ENCODE measurements around the gene NABP1. TPM values are rescaled to one million over a fixed set of nuclear protein-coding genes. Genes with fewer than 3 reads are reported as not detected.
"Not testable (repeated sequence)": the region's sequence is repeated elsewhere in the genome, so short reads cannot be mapped to it uniquely, and the experiment has no call there.

Gene NABP1
- total RNA-seq: 33.0 and 36.7 TPM in 2 replicates

DNA sequence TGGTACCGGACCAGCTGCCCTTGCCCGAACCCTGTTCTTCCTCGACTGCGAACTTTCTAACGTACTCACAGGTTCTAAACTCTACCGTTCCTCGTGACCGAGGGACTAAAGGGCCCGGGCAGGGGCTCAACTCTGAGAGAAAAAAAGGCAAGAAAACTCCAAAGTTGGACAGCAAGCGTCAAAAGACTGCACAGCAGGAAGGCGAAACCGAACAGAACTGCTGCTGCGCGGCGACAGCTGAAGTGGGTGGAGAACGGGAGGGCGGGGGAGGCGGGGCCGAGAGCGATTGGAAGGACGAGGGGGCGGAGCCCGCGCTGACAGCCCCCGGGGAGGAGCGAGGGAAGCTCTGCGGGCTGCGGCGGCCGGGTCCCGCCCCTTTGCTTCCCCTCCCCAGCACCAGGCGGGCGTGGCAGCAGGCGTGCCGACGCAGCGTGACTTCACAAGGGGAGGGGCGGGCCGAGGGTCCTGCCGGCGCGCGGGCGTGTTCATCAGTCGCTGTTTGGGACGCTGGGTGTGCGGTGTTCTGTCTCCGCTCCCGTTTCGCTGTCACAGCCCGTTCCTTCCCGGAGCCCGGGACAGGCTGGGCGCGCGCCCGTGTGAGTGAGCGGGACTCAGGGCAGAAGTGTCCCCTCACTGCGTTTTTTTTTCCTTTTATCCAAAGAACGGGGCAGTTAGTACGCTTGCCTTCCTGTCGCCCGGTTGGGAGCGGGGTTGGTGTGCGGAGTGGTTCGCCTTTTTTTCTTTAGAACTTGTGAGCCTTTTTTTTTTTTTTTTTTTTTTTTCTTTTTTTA lies at the start of gene NABP1:
Gene NABP1, plus strand, starts transcription at position 491 of the 791 bp plus-strand sequence. CDS start 479 bp downstream, outside the sequence.
- no peak for DNase-seq (ENCODE audit: extremely low read depth, low read depth, low spot score)

- no peak for DNase-seq (ENCODE audit: extremely low read depth, low read depth, low spot score)
Observed at GRCh38 chr2:191629001-191629453, 48.9 kb upstream of the NABP1 start.

DNA sequence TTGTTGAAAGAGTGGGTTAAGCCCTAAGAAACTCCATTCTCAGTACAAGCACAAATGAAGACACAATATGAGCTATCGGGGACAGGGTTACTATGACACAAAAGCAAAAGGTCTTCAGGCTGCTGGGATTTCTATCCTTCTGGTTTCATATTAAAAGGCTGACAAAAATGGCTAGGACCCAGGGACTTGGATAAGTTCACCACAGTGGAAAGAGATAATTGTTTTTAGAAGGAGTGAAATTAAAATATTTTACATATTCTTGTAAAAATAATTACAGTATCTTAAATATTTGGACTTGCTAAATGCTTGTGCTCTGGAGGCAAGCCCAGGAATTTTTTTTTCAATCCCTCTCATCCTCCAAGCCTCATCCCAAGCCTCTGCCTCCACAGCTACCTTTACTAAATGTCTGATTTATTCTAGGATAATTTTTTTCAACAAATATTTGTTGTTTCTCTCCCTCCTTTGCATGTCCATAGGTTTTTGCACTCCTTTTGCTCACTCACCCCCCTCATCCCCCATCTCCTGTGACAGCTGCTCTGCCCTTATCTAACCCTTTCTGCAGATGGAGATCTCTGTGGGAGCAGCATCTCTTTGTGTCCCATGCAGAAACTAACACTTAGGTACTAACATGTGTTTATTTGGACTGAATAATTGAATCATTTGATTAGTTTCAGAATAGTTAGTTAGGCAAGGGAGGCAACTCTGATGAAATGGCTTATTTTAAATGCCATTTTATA lies 47.8 kb upstream of the NABP1 start:
- no peak for DNase-seq (ENCODE audit: extremely low read depth, low read depth, low spot score)

- no peak for DNase-seq (ENCODE audit: extremely low read depth, low read depth, low spot score)
Observed at GRCh38 chr2:191631754-191632153, 46.2 kb upstream of the NABP1 start.

- DNase-seq (ENCODE audit: extremely low read depth, low read depth, low spot score): no peak
Observed at GRCh38 chr2:191632426-191632825, 45.5 kb upstream of the NABP1 start.

GRCh38 chr2:191634791-191635190 lies 43.1 kb upstream of the NABP1 start:
- no peak for DNase-seq (ENCODE audit: extremely low read depth, low read depth, low spot score)

DNA sequence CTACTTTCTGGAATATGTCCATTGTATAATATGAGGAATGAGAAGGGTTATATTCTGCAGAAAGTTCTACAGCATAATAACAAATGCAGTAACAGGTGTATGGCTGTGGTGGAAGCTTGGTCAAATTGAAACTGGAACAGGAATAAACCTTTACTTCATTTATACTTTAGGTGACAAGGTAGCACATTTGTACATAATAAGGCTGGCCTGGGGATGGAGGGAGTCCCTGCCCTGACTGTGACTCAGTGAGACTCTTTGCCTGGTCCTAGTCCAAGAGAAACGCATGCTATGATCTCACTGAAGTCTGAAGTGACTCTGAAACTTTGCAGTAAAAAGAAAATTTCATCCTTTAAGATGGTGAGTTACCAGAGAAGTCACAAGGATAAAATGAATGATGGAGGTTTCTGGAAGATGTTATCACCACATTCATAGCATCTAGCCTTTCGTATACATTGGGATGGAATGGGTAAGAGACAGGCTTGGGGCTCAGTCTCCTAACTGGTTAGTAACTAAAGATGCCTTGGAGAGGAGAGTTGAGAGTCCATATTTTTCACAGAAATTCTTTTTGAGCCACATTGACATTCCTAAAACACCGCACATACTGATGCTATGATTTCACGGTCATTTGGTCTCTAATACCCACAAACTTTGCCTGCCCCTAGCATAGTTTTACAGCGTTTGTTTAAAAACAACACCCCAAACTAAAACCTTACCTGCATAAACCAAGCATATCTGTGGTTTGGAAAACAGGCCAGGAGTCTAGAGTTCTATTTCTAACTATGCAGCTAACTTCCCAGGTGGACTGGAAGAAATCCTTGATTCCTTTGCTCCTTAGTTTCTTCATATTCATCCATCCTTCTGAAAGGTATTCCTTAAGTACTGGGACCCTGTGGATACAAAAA lies 42.4 kb upstream of the NABP1 start:
- no peak for DNase-seq (ENCODE audit: extremely low read depth, low read depth, low spot score)

DNA sequence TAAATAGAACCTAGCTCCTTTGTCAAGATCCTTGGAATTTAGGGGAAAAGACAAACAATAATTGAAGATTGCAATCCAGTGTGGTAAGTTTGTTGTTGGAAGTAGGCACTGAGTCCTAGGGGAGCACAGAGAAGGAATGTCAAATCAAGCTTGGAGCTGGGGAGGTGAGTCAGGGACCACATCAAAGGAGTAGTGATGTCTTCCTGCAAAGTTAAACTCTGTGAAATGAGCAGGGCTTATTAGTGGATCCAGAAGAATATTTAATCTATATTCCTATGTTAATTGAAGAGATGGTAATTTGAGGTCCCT lies 41.7 kb upstream of the NABP1 start:
- no peak for DNase-seq (ENCODE audit: extremely low read depth, low read depth, low spot score)

GRCh38 chr2:191636586-191636985 lies 41.4 kb upstream of the NABP1 start:
- DNase-seq (ENCODE audit: extremely low read depth, low read depth, low spot score): no peak

DNA sequence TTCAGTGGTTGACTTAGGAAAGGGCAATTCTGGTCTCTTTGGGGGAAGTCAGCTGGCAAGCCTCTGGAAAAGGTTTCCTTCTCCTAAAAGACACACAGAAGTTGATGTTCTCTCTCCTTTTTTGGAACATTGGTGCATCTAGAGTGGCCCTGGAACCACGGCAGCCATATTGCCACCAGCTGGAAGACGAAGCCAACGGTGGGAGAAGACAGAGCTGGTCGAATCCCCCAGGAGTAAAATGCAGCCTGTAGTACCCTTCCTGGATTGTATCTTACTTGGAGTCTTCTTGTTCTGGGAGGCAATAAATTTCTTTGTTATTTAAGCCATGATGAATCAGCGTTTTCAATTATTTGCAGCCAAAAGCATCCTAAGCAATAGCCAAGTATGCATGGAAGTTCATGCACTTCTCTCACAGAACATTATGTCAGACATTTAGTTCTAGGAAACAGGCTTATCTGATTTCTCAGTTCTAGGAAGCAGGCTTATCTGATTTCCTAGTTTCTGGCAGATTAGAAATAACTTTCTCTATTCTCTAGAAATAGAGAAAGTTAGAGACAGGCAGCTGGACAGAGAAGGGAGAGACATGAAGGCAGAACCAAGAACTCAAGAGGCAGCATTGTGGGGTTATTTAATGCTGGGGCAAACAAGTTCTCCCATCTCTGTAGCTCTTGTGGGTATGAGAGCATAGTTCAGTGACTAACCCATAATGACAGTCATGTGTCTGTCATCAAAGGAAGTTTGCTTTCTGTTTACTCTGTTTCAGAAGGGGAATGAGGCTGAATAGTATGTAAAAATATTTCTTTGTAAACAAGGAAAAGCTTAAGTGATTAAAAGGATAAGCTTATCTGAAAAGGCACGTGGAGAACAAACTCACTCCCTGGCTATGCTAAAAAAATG lies 40.5 kb upstream of the NABP1 start:
- no peak for DNase-seq (ENCODE audit: extremely low read depth, low read depth, low spot score)

GRCh38 chr2:191638079-191638801 lies 39.7 kb upstream of the NABP1 start:
- DNase-seq (ENCODE audit: extremely low read depth, low read depth, low spot score): no peak

DNA sequence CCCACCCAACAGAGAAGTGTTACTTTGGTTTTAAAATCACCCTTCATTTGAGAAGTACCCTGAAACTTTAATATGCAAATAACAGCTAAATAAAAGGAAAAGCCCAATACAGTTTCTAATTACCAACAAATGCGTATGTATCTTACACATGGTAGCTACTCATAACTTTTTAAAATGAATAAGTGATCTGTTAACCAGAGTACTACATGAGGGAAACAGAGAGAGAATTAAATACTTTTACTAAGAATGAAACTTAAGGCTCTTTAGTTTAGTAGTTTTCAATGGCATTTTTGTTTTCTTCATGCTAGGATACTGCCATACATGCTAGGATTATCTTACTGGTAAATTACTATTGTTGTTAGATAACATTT lies 39.1 kb upstream of the NABP1 start:
- no peak for DNase-seq (ENCODE audit: extremely low read depth, low read depth, low spot score)

- no peak for DNase-seq (ENCODE audit: extremely low read depth, low read depth, low spot score)
Observed at GRCh38 chr2:191641609-191642008, 36.3 kb upstream of the NABP1 start.

DNA sequence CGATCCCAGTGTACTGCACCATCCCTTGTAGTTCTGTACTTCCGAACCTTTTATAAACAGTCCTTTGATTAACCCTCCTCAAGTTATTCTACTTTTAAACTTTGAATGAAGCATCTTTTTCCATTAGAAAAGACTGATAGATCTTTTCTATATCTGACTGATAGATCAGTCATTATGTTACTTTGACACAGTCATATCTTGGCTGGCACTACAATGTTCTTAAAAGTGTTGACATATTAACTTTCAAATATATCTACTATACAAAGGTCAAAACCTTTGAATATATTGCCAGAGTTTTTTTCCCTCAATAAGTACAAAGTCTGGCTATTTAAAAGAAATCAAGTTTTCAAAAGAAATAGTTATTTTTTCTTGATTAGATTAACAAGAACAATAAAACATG lies 35.4 kb upstream of the NABP1 start:
- no peak for DNase-seq (ENCODE audit: extremely low read depth, low read depth, low spot score)

GRCh38 chr2:191643429-191643828 lies 34.5 kb upstream of the NABP1 start:
- DNase-seq (ENCODE audit: extremely low read depth, low read depth, low spot score): no peak

GRCh38 chr2:191644613-191645012 lies 33.3 kb upstream of the NABP1 start:
- not testable (repeated sequence) for DNase-seq (ENCODE audit: extremely low read depth, low read depth, low spot score)

DNA sequence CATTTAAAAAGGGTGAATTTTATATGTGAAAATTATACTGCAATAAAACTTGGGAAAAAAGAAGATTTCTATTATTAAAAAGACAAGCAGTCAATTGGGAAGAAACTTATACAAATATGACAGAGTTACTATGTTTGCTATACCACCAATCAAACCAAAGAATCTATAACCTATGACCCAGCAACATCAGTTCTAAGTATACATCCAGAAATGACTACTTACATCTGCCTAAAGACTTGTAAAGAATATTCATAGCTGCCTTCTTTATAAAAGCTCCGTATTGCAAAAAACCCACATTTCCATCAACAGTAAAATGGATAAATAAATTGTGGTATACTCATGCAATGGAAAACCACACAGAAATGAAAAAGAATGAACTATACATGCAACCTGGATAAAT lies 32.9 kb upstream of the NABP1 start:
- DNase-seq (ENCODE audit: extremely low read depth, low read depth, low spot score): no peak

- DNase-seq (ENCODE audit: extremely low read depth, low read depth, low spot score): no peak
Observed at GRCh38 chr2:191645434-191646162, 32.3 kb upstream of the NABP1 start.
